CD4-positive, alpha-beta T cell (primary cell): ENCODE data around the gene R3HDM1. TPM values are rescaled to one million over a fixed set of nuclear protein-coding genes. Genes with fewer than 3 reads are reported as not detected.
A peak's percentile ranks its signal among the peaks of the same experiment; 100 is the strongest.

Source experiments
- ATAC-seq: fragments of 200-7000 bp; cut with Tn5 transposase; one replicate; pipeline ENCODE4 v1.10.0; 2022; ENCODE audit warnings: mild to moderate bottlenecking; ENCODE audit not compliant: poor library complexity
- CTCF ChIA-PET: fragments of 350-600 bp; sonication (Branson Sonifier 250); formaldehyde crosslinking; loops from one replicate; lab custom pipeline; 2021; ENCODE audit warnings: antibody characterized with exemption, inconsistent platforms; lab: Charles Lee
- POLR2A ChIA-PET: fragments of 350-600 bp; sonication (Branson Sonifier 250); formaldehyde crosslinking; loops from one replicate; lab custom pipeline; 2021; ENCODE audit warnings: antibody characterized with exemption, inconsistent platforms; lab: Charles Lee
- DNase-seq, 14 experiments: peaks; one replicate each; pipeline ENCODE4 v3.0.0-alpha.2; 2013 to 2020; ENCODE audit warnings: mixed read lengths in 2 of 14
- H3K27ac ChIP-seq, 2 donors: one replicate each; pipeline versions ENCODE4 v1.5.1 to v1.7.0; 2013; ENCODE audit warnings: low read length in 2 of 2, low read depth in 1 of 2, mild to moderate bottlenecking in 1 of 2
- H3K27me3 ChIP-seq, 2 experiments: 1 replicate in 1 of 2; 2 replicates in 1 of 2; pipeline versions ENCODE4 v1.6.1 to v1.7.0; 2013; ENCODE audit warnings: low read length in 2 of 2, control low read depth in 1 of 2, mild to moderate bottlenecking in 1 of 2, moderate library complexity in 1 of 2; ENCODE audit not compliant: insufficient read depth in 2 of 2, control insufficient read depth in 1 of 2
- H3K36me3 ChIP-seq: one replicate; pipeline ENCODE4 v1.6.1; 2013; ENCODE audit warnings: low read length, control low read depth; ENCODE audit not compliant: insufficient read depth
- H3K4me1 ChIP-seq: one replicate; pipeline ENCODE4 v1.6.1; 2013; ENCODE audit warnings: low read length, control low read depth; ENCODE audit not compliant: insufficient read depth
- H3K4me3 ChIP-seq: one replicate; pipeline ENCODE4 v1.5.1; 2013; ENCODE audit warnings: mild to moderate bottlenecking, low read length, moderate library complexity
- H3K9me3 ChIP-seq, 2 experiments: 1 replicate in 1 of 2; 2 replicates in 1 of 2; pipeline versions ENCODE4 v1.6.1 to v1.7.0; 2013; ENCODE audit warnings: low read length in 2 of 2, mild to moderate bottlenecking in 2 of 2, control low read depth in 1 of 2, moderate library complexity in 1 of 2; ENCODE audit not compliant: control insufficient read depth in 1 of 2, insufficient read depth in 1 of 2
- H3K27ac Mint-ChIP-seq: one replicate; pipeline ENCODE4 v1.8.0; 2020; ENCODE audit warnings: mixed read lengths
- H3K27me3 Mint-ChIP-seq: one replicate; pipeline ENCODE4 v1.8.0; 2021; ENCODE audit warnings: mixed read lengths
- H3K36me3 Mint-ChIP-seq: one replicate; pipeline ENCODE4 v1.8.0; 2021; ENCODE audit warnings: low read depth, mixed read lengths
- H3K4me1 Mint-ChIP-seq: one replicate; pipeline ENCODE4 v1.8.0; 2021; ENCODE audit warnings: low read depth, mixed read lengths
- H3K4me3 Mint-ChIP-seq: one replicate; pipeline ENCODE4 v1.8.0; 2020; ENCODE audit warnings: mild to moderate bottlenecking, mixed read lengths
- H3K9me3 Mint-ChIP-seq: one replicate; pipeline ENCODE4 v1.8.0; 2020; ENCODE audit warnings: mixed read lengths
- CTCF ChIP-seq: fragments of 200-600 bp; IDR thresholded peaks from one replicate; pipeline ENCODE4 v1.8.0; 2022; ENCODE audit warnings: antibody characterized with exemption, mild to moderate bottlenecking
- intact Hi-C, 2 experiments: fragments of 100-400 bp; cut with DNase I in 1 of 2; cut with micrococcal nuclease in 1 of 2; formaldehyde crosslinking; loops; one replicate each; pipeline versions ENCODE4 v1.15.1 to v1.9.0; 2023 to 2025; cut with DNase I, micrococcal nuclease
- total RNA-seq, 174 experiments: library from RNA in 2 of 174; stranded (reverse) in 2 of 174; gene quantifications; one replicate each; pipeline ENCODE4 v1.2.3 and lab custom pipeline; 2021 to 2026

The R3HDM1 gene
- total RNA-seq, 2 experiments from 2014 or later: 39.7 to 41.4 TPM

DNA sequence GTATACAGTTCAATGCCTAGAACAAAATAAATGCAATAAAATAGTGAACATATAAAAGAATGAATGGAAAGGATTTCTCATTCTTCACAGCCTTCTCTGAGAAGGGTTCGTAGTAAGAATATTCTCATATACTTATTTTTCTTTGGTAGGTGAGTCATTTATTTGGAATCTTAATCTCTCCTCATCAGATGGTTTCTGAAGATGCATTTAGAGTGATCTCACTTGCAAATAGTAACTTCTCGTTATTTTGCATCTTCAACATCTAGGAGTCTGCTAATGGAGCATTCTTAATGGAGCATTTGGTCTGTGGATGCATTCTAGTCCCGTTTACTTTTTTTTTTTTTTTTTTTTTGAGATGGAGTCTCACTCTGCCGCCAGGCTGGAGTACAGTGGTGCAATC lies 214.3 kb downstream of the R3HDM1 start:
- no peaks in the 10 kb centered on the region for H3K9me3 Mint-ChIP-seq
- DNase-seq (no peak), ATAC-seq (no peak)
- H3K27ac Mint-ChIP-seq: peak overlapping the region; percentile 54
- H3K4me3 Mint-ChIP-seq: peak overlapping the region; percentile 56
- H3K27me3 Mint-ChIP-seq: no peaks in the 10 kb centered on the region
- H3K9me3 ChIP-seq: no peaks in the 10 kb centered on the region
- no peak for TF ChIP-seq CTCF
- no peaks in the 10 kb centered on the region for H3K27me3 ChIP-seq
- peaks cover 63% of the 10 kb centered on the region for H3K4me1 Mint-ChIP-seq
- H3K4me1 ChIP-seq: peaks cover 15% of the 10 kb centered on the region
- intact Hi-C loops: loop anchor here in 1 of 2 experiments (10.0 kb wide), 1 partner anchor 389 kb away; no protein-coding TSS in a partner anchor
- H3K4me3 ChIP-seq: no peak overlapping the region
- ChIA-PET POLR2A (no interaction called here), CTCF (interaction anchor here (1.3 kb wide), 1 partner anchor 10 kb away, joined by 4 read pairs; no protein-coding TSS in a partner anchor)
- H3K27ac ChIP-seq: no peak overlapping the region
- H3K36me3 Mint-ChIP-seq: peaks cover 65% of the 10 kb centered on the region
- H3K36me3 ChIP-seq: peaks cover 35% of the 10 kb centered on the region

DNA sequence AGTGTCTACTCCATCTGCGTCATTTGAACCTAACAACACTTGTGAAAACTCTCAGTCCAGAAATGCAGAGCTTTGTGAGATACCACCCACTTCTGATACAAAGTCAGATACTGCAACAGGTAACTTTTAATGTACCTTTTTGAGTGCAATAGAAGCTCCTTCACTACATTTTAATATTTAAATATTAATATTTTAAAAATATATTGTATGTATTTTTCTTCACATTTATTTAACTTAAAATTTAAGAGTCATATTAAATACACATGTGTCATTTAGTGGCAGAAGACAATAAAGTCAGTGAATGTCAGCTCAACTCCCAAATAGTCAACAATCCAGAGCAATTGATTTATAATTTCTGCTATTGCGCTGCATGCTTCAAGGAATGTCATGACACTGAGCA lies 224.3 kb downstream of the R3HDM1 start:
- H3K36me3 ChIP-seq: peaks cover 64% of the 10 kb centered on the region
- no peak overlapping the region for H3K4me3 ChIP-seq
- H3K9me3 Mint-ChIP-seq: peaks cover 6% of the 10 kb centered on the region
- ChIA-PET POLR2A (no interaction called here), CTCF (interaction anchor here (1.4 to 1.5 kb wide), 2 partner anchors 11 to 42 kb away, joined by 3 to 4 read pairs; no protein-coding TSS in a partner anchor)
- H3K27me3 ChIP-seq: no peaks in the 10 kb centered on the region
- no peak for DNase-seq
- no peaks in the 10 kb centered on the region for H3K4me1 Mint-ChIP-seq
- no peak for ATAC-seq
- no peak overlapping the region for H3K4me3 Mint-ChIP-seq
- no peaks in the 10 kb centered on the region for H3K4me1 ChIP-seq
- H3K9me3 ChIP-seq: peaks cover 0 to 11% of the 10 kb centered on the region in 2 experiments
- H3K36me3 Mint-ChIP-seq: peaks cover 73% of the 10 kb centered on the region
- H3K27me3 Mint-ChIP-seq: no peaks in the 10 kb centered on the region
- intact Hi-C loops: no loop called here
- no peak for TF ChIP-seq CTCF
- no peak overlapping the region for H3K27ac ChIP-seq
- no peak overlapping the region for H3K27ac Mint-ChIP-seq

DNA sequence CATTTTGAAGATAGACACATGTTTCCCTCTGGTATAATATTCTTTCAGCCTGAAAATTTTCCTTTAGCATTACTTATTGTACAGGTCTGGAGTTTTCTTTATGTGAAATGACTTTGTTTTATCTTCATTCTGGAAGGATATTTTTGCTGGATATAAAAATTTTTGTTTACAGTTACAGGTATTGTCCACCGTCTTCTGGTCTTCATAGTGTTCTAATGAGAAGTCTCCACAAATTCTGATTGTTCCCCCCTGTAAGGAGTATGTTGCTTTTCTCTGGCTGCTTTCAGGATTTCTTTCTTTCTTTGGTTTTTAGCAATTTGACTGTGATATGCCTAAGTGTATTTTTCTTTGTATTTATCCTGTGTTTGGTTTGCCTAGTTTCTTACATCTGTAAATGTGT lies 225.4 kb downstream of the R3HDM1 start:
- intact Hi-C loops: no loop called here
- Histone ChIP-seq H3K27me3 (no peaks in the 10 kb centered on the region), H3K27ac (no peak overlapping the region), H3K36me3 (peaks cover 73% of the 10 kb centered on the region), H3K9me3 (peaks cover 0 to 11% of the 10 kb centered on the region in 2 experiments), H3K4me3 (no peak overlapping the region), H3K4me1 (no peaks in the 10 kb centered on the region)
- Mint-ChIP-seq H3K4me1 (no peaks in the 10 kb centered on the region), H3K4me3 (no peak overlapping the region), H3K36me3 (peaks cover 82% of the 10 kb centered on the region), H3K9me3 (peaks cover 6% of the 10 kb centered on the region), H3K27ac (no peak overlapping the region), H3K27me3 (no peaks in the 10 kb centered on the region)
- ATAC-seq (no peak), DNase-seq (no peak)
- ChIA-PET CTCF (interaction anchor here (0.8 to 1.5 kb wide), 3 partner anchors 12 to 47 kb away, joined by 3 to 4 read pairs (median 3); no protein-coding TSS in a partner anchor), POLR2A (no interaction called here)
- no peak for TF ChIP-seq CTCF
